Measurements from ENCODE around the gene HSPA4L. TPM values are rescaled to one million over a fixed set of nuclear protein-coding genes. Genes with fewer than 3 reads are reported as not detected.

Gene HSPA4L
- total RNA-seq, 1 experiment from 2014 or later = 5.3 TPM

DNA sequence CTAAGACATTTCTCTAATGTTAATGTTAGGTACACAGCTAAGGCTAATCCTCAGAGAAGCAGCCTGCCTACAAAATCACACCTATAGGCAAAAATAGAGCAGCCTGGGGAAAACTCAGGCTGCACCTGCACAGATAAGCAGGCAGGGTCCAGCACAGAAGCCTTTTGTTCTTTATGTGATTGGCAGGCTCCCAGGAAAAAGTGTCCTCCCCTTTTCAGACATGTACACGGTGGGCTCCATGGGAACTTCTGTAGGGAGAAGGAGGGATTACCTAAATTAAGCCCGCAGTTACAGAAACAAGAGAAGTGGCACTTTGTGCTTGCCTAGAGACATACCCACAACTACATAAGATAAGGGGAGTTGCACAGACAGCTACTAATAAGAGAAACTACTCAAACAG, 4.0 kb upstream of the HSPA4L start:
- Histone ChIP-seq H3K9ac (ENCODE audit: extremely low read depth, insufficient read length, low read length) (no peak overlapping the region), H4K20me1 (ENCODE audit: control insufficient read depth, insufficient read depth, insufficient read length) (no peaks in the 10 kb centered on the region), H3K18ac (ENCODE audit: insufficient read length, low read depth, low read length) (no peak overlapping the region), H4K5ac (ENCODE audit: insufficient read length, low read depth, low read length) (no peak overlapping the region), H3K4ac (ENCODE audit: low read depth, low read length) (no peak overlapping the region), H4K91ac (ENCODE audit: insufficient read length, low read depth, low read length) (no peak overlapping the region), H2AK5ac (ENCODE audit: insufficient read length, low read length) (no peak overlapping the region), H3T11ph (ENCODE audit: low read length) (no peak overlapping the region), H3K23me2 (ENCODE audit: insufficient read length, low read depth, low read length, poor library complexity, severe bottlenecking) (peaks cover 10% of the 10 kb centered on the region), H3K4me1 (ENCODE audit: insufficient read depth, low read length) (no peaks in the 10 kb centered on the region; the same call in 1 of the 2 replicates), H3K27me3 (ENCODE audit: insufficient read depth, low read length) (peaks cover 7% of the 10 kb centered on the region; the same call in 1 of the 2 replicates), H3K79me2 (ENCODE audit: insufficient read depth, low read length) (no peaks in the 10 kb centered on the region), H2BK120ac (ENCODE audit: low read depth, low read length, poor library complexity, severe bottlenecking) (no peak overlapping the region), H3K23ac (ENCODE audit: insufficient read length, low read depth, low read length) (no peak overlapping the region), H3K79me1 (ENCODE audit: insufficient read depth, low read depth, low read length, poor library complexity, severe bottlenecking) (no peaks in the 10 kb centered on the region), H2BK12ac (ENCODE audit: insufficient read length, low read depth, low read length) (no peak overlapping the region), H2AFZ (ENCODE audit: low read length) (no peak overlapping the region), H3K14ac (ENCODE audit: insufficient read depth, low read length) (no peak overlapping the region), H3K4me2 (ENCODE audit: insufficient read depth, insufficient read length, low read length) (no peak overlapping the region), H2BK5ac (ENCODE audit: insufficient read length, low read length) (no peak overlapping the region), H4K8ac (replicated peaks; ENCODE audit: insufficient read length, low read depth, low read length) (no peak overlapping the region), H3K56ac (ENCODE audit: insufficient read length, low read depth, low read length) (no peak overlapping the region), H3K27ac (ENCODE audit: insufficient read length, low read depth, low read length) (no peak overlapping the region), H2BK20ac (ENCODE audit: low read depth, low read length, poor library complexity, severe bottlenecking) (no peak overlapping the region), H2BK15ac (ENCODE audit: low read depth, low read length) (no peak overlapping the region), H3K9me3 (ENCODE audit: control insufficient read depth, low read depth, low read length) (no peaks in the 10 kb centered on the region)
- Mint-ChIP-seq H3K36me3 (ENCODE audit: insufficient read depth in 1 of 3, low read depth in 3 of 3) (peaks cover 0 to 6% (median 0%) of the 10 kb centered on the region in 3 experiments; a peak in 4 of 7 replicates), H3K4me3 (no peak overlapping the region), H3K27ac (no peak overlapping the region; a peak in 1 of 7 replicates), H3K9me3 (peaks cover 0 to 6% of the 10 kb centered on the region in 2 experiments; a peak in 2 of 5 replicates), H3K4me1 (peaks cover 4 to 12% of the 10 kb centered on the region in 2 experiments), H3K27me3 (ENCODE audit: low read depth) (peaks cover 29% of the 10 kb centered on the region)
- WGBS (ENCODE audit: extremely low coverage, insufficient read length, low lambda C conversion rate) = no CpG with 5 or more reads among the region's 2 CpGs
- DNase-seq = no peak
- TF ChIP-seq, protein P1, sequence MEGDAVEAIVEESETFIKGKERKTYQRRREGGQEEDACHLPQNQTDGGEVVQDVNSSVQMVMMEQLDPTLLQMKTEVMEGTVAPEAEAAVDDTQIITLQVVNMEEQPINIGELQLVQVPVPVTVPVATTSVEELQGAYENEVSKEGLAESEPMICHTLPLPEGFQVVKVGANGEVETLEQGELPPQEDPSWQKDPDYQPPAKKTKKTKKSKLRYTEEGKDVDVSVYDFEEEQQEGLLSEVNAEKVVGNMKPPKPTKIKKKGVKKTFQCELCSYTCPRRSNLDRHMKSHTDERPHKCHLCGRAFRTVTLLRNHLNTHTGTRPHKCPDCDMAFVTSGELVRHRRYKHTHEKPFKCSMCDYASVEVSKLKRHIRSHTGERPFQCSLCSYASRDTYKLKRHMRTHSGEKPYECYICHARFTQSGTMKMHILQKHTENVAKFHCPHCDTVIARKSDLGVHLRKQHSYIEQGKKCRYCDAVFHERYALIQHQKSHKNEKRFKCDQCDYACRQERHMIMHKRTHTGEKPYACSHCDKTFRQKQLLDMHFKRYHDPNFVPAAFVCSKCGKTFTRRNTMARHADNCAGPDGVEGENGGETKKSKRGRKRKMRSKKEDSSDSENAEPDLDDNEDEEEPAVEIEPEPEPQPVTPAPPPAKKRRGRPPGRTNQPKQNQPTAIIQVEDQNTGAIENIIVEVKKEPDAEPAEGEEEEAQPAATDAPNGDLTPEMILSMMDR (conservative IDR thresholded peaks at IDR 0.05) = no peak
